ENCODE results near the gene PDLIM7.

Gene PDLIM7

DNA sequence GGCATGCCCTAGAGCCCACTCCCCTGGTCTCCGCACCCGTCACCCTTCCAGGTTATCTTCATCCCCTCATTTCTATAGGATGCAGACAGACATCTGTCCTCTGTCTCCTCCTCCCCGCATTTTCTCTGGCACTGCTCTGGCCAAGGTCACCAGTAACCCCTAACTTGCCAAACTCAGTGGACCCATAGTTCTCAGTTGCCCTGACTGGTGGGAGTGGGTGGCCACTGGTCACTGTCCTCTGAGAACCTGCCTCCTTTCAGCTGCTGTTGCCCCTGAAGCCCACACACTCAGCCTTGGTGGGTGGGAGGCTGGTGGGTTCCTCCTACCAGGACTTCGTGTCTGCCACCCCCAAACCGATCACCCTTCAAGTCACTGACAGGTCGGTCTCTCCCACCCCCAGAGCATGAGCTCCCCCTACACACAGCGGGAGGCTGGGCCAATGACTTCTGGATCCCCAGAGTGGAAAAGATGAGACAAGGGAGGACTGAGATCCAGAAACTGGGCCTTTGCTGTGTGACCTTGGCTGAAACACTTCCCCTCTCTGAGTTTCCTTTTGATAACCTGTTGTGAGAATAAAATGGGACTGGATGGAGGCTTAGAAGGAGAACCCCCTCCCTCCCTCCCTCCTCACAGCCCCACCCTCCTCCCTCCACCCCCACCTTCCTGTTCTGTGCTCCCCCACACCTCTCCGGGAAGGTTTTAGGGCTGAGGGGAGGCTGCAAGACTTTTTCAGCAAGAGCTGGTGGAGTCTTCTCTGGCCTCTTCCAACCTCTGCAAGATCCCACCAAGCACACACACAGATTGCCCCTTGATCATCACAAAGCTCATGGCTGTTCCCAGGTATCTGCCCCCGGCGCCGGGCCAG lies 21.6 kb downstream of the PDLIM7 start:
- no peak for DNase-seq (ENCODE audit: low read depth in 2 of 2, low spot score in 1 of 2)

DNA sequence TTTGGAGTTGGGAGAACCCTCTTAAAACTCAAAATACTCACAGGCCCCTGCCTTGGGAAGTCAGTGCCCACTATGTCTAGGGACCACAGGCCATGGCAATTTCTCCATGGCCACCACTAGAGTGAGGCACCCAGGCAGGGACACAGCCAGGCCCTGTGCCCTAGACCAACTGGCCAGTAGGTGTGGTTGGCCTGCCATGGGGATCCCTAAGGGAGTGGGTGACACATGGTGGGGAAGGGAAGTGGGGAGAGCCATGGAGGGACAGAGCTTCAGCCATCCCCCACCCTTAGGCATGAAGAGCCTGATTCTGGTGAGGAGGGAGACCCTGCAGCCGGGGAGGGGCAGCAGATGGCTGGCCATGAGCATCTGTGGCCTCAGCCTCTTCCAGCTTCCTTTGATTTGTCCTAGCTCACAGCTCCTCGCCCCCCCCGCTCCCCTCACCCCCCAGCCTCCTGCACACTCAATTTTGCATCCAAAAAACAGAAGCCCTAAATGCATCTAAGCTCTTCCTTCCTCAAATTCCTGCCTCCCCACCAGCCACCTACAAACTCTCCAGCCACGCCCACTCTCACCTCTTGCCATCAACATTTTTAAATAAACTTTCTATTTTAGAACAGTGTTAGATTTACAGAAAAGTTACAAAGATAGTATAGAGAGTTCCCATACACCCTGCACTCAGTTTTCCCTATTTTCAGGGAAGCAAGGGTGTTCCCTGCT lies 22.4 kb downstream of the PDLIM7 start:
- no peak for DNase-seq (ENCODE audit: low read depth in 2 of 2, low spot score in 1 of 2)

DNA sequence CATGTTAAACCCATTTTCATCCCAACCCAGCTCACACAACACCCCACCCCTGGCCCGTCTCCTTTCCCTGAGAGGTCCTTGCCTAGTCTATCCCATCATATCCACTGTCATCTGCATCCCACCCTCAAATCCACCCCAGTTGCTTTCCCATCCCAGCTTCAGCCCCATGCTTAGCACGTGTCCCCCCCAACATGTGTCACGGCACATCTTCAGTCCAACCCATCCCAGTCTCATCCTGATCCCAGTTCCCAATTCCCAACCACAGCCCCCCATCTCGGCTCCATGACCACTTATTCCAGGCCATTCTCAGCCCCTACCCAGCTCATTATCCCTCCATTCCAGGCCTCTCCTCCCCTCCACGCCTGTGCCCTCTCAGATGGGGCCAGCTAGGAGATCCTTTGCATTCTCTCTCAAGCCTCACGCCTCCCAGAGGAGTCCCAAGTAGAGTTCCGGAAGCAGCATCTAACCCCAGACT lies 23.4 kb downstream of the PDLIM7 start:
- DNase-seq (ENCODE audit: low read depth in 2 of 2, low spot score in 1 of 2), result no peak

DNA sequence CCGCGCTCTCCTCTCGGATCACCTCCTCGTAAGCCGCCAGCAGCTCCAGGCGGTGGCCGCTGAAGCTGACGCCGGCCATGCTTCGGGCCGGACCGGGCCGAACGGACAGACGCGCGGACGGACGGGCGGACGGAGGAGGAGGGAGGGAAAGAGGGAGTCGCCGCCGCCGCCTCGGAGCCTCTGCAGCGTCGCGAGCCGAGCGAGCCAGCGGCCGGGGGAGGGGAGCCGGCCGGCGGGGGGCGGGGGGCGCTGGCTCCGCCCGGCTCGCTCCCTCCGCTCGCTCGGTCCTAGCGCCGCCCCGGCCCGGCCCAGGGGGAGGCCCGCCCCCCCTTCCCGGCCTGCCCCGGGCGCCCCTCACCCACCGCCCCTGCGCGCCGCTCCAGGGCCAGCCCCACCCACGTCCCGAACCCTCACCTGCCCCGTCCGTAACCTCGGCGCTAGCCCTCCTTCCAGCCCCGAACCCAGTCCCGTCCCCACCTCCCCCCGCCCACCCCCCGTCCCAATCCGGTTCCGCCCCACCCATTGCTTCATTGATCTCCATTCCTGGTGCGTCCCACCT lies 23.9 kb downstream of the PDLIM7 start, which contains the start of gene DBN1:
Gene DBN1 (minus strand): TSS at position 192 of the 559 bp plus-strand sequence. CDS start 113 bp downstream, at position 79.
- no peak for DNase-seq (ENCODE audit: low read depth in 2 of 2, low spot score in 1 of 2)

DNA sequence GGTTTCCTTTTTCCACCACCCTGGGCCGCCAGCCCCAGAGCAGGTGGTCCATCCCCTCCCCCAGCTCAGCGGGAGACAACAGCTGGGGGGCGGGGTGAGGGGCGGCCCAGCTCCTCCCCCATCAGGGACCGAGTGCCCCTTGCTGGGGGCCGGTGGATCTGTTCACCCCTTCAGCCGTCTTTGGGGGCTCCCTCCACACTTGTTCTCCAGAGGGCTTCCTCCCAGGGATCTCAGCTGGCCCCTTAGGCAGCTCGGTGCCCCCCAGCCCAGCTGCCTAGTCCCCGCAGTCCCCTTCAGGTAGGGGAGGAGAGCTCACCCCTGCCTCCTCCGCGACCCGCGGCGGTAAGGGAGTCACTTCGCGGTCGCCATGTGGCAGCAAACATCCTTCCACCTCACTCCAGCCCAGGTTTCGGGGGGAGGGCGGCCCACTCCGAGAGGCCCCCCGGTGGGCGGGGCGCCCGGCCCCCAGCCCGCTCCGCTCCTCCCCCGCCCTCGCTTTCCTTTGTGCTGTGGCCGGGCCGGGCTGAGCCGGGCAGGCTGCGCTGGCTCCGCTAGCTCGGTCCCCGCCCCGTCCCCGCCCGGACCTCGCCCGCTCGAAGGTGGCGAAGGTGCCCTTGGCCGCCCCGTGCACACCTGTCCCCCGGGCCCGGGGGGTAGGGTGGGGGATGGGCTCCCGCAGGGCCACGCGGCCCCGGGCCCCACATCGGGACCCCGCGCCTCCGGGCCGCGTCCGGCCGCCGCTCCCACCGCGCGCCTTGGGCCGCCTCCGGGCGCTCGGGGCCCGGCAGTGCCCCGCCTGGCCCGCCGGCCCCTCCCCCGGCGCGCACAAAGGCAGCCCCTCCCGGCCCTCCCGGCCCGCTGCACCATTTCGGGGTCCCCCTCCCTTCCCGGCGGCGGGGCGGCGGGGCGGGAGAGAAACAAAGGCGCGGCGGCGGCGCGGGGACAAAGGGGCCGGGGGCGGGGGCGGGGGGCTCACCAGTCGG lies 24.7 kb downstream of the PDLIM7 start:
- peak in 1 of 2 donors; percentile 34 for DNase-seq (ENCODE audit: low read depth in 2 of 2, low spot score in 1 of 2)

DNA sequence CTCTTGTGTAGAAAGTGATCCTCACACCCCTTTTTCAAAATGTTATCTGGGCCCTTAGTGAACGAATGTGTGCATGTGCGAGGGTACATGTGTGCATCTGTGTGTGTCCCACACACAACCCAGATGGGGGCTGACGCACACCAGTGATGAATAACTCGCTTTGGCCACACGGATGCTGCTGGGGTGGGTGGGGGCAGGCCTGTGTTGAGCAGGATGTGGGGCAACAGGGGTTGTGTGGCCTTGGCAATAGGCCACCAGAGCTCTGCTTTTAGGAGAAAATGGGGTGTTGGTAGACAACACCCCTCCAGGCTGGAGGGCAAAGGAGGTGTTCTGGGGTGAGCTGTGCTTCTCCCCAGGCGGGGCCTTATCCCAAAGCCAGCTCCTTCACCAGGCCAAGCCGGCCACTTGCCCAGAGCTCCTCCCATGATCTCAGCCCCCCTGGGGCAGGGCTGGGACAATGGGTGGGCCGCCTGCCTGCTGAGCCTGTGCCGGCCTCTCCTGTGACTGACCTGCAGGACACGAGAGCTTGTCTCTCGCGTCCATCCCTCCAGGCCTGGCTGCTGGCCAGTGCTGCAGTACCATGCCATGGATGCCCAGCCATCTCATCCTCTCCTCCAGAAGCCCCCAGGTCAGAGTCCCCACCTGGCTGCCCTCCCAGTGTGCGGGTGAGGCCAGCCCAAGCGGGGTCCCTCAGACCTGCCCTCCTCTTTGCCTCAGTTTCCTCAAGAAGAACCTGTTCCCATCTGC lies 25.6 kb downstream of the PDLIM7 start:
- DNase-seq (ENCODE audit: low read depth in 2 of 2, low spot score in 1 of 2), result no peak

DNA sequence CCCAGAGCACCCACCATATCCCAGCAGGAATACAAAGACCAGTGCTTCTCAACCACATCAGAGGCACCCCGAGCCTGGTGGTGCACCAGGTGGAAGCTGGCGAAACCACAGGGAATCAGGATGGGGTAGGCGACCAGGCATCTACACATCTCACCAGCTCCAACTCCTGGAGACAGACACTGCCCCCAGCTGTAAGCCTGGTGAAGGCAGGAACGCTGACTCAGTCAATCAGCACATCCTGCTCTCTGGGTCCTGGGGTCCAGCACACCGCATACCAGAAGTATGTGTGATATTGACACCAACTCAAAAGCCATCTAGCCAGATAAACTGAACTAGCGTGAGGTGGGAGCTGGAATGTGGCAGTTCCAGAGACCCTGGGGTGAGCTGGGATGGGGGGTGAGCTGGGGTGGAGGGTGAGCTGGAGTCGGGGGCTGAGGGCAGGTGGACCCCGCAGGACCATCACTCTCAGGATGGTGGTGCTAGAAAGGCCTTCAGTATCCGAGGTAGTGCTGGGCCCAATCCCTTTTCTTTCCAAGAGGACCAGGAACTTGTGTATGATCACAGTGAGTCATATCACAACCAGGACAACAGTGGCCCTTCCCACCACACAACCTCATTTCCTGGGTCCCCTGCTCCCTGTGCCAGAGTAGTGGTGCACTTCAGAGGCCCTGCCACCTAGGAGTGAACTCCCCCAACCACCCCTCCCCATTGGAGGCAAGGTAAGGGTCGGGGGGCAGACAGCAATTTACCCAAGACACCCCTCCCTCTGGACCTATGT lies 26.5 kb downstream of the PDLIM7 start:
- no peak for DNase-seq (ENCODE audit: low read depth in 2 of 2, low spot score in 1 of 2)

DNA sequence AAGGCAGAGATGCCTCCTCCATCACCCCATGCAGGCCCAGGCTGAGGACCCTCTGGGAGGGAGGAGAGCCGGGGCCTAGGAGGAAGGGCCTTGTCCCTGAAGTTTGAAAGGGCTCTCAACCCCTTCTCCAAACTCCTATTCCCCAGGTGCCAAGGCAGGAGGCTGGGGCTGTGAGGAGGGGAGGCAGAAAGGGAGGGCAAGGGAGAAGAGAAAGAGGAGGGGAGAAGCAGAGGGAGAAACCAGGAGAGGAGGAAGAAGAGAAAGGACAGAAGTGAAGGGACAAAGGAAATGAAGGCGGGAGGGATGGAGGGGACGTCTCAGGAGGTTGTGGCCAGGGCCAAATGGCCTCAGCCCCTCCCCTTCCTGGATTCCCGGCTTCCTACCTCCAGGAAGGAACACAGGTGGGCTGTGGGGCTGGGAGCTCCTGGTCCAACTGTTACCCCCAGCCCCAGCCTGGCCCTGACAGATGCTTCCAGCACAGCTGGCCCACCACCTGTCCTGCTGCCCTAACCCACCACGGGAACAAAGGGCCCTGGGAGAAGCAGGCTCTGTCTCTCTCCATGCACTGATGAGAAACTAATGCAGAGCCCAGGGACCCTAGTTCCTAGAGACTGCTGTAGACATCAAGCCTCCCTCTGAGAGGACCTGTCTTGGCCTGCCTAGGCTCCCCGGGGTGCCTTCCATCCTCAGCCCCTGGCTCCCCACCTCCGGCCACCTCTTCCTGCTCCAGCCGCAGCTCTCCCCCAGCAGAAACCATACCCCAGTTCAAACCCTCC lies 27.5 kb downstream of the PDLIM7 start:
- DNase-seq (ENCODE audit: low read depth in 2 of 2, low spot score in 1 of 2), result no peak

DNA sequence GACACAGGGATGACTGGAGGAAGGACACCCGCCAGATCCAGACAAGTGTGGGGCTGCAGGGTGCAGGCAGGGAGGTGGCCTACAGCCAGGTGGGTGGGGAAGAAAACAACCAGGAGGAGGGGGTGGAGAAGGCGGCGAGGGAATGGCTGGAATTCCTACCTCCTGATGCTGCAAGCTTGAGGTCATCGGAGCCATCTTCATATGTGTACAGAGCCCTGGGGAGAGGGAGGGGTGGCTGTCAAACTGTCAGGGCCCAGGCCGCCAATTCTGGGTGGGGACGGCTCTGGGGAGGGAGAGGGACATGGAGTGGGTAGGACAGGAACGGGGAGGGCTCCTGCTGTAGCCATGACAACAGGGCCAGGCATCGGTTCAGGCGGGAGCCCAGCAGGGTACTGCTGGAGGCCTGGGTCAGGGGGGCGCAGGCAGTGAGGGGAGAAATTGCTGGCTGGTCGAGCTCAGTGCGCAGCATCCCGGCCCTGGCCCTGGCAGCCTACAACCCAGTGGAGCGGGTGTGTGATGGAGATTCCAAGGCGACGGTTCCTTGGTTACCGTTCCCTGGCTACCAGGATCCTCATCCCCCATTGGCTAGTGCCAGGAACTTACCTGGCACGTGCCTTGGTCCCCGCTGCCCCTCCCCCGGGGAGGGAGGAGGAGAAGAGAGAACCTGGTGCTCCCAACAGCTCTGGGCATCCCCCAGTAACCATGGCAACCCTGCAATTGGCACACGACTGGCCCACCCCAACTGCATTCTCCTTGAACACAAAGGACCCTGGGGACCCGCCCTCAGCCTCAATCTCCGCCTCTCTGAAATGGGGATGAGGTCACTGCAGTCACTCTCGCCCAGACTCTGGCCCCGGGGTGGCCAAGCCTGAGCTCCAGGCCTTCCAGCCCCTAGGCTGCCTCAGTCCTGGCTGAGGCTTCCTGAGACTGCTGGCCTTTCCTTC lies 28.4 kb downstream of the PDLIM7 start:
- no peak for DNase-seq (ENCODE audit: low read depth in 2 of 2, low spot score in 1 of 2)

DNA sequence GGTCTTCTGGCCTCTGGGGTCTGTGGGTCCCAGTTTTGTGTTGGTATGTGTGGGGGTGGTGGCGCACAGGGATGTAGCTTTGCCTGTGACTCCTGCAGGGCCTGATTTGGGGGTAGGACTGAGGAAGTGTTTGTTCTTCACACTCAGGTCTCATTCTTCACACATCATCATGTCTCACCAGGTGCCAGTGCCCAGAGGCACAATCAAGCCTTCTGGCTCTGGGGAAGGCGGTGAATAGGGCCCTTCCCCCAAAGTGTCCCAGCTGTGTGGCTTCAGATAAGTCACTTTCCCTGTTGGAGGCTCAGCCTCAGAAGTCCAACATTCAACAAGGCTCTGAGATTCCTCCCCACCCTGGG lies 29.1 kb downstream of the PDLIM7 start:
- DNase-seq (ENCODE audit: low read depth in 2 of 2, low spot score in 1 of 2), result no peak

DNA sequence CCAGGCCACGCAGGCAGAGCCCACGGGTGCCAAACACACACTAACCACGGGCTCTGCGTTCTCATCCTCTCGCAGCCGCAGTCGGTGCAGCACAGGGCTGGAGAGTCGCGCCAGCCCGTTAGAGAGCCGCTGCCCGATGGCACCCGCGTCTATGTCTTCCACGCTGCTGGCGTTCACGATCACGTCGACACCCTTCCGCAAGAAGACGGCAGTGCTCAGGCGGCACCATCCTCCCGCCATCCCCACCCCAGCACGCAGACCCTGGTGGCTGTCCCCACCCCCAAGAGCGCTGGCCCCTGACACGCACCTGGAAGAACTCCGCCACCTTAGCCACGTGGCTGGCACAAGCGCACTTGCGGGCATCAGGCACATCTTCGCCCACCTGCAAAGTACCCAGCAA lies 30.0 kb downstream of the PDLIM7 start:
- no peak for DNase-seq (ENCODE audit: low read depth in 2 of 2, low spot score in 1 of 2)

DNA sequence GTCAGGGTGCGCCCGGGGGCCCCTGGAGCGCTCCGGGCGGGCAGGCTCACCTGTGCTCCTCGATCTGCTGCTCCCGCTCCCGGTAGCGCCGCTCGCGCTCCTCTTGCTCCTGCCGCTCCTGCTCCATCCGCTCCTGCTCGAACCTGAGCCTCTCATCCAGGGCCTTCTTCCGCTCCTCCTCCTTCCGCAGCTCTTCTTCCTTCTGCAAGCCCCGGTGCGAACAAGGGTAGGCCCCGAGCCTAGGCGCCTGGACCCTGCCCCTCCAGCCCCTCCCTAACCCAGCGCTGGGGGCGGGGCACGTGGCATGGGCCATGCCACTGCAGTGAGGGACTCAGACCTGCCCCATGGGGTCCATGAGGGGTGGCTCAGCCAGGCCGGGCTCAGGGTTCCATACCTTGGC lies 30.5 kb downstream of the PDLIM7 start:
- no peak for DNase-seq (ENCODE audit: low read depth in 2 of 2, low spot score in 1 of 2)

DNA sequence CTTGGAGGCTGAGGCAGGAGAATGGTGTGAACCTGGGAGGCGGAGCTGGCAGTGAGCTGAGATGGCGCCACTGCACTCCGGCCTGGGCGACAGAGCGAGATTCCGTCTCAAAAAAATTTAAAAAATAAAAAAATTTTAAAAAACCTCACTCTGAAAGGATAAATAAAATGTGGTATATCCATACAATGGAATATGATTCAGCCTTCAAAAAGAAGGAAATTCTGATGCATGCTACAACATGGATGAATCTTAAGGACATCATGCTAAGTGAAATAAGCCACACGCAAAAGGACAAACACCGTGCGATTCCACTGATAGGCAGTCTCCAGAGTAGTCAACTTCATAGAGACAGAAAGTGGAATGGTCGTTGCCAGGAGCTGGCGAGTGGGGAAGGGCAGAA lies 32.4 kb downstream of the PDLIM7 start:
- DNase-seq (ENCODE audit: low read depth in 2 of 2, low spot score in 1 of 2), result no peak

DNA sequence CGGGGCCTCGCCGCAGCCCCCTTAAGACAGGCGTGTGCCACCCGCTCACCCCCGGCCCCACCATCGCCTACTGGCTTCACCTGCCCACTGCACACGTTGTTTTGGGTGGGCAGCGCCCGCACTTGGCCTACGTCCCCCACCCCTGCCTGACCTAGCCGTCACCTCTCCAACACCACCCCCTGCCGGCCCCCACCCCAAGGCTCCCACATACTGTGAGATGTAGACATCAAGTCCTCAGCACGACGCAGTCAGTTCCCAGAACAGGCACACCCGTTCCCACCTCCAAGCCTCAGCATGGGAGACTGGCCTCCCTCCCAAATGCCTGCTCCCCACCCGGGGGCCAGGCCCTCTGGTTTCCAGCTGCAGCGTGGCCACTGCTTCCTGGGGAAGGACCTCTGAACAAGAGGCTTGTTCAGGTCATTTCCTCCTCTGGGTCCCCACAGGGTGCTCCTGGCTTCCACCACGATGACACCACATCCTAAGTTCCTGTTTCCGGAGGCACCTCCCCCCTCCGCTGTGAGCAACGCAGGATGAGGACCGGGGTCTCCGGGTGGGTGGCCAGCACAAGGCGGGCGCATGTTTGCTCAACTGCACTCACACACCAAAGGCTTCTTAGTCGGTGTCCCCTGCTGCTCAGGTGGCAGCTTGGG lies 35.3 kb downstream of the PDLIM7 start:
- DNase-seq (ENCODE audit: low read depth in 2 of 2, low spot score in 1 of 2), result no peak

DNA sequence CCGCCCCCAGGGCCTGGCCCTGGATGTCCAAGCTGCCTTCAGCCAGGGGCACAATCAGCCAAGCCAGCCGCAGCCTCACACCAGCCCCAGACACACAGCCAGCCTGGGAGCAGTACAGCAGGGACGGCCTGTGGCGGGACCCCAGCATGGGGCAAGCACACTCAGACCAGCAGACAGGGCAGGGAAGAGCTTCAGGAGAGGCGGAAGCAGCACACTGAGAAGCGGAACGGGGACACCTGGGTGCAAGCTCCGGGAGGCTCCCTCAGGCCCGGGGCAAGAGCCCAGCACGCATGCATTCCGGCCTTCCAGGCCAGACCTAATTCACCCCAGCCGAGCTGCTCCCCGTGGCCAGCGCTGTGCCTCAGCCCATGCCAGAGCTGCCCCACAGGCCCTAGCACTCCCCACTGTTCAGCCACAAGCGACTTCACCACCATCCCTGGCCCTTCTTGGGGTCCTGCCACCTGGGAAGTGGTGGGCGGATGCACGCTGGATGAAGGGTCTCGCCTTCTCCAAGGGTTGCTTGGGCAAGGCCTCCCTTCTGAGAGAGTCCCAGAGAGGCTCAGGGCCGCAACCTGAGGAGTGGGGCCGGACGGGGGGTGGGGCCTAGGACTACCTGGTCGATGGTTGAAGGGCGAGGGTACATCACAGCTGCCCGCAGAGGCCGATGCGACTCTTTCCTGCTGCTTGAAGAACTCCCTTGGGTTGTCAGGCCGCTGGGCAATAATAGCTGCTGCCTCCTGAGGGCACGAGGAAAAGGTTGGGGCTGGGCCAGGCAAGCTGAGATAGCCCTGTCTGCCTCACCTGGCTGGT lies 37.4 kb downstream of the PDLIM7 start:
- DNase-seq (ENCODE audit: low read depth in 2 of 2, low spot score in 1 of 2), result no peak

DNA sequence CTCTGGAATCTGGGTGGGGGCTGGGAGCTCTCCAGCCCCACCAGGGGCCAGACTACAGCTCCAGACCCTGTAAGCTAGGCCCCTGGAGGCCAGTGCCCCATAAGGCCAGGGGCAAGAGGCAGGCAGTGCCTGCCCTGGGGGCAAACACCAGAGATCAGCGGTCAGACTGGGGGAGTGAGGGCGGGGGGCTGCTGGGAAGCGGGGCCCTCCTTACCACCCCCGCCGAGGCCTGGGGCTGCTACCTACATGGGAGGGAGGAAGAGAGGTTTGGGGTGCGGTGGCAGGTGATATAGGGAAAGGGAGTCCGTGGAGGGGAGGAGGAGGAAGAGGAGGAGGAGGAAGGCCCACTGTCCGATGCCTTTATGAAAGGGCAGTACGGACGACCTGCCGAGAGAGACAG lies 38.0 kb downstream of the PDLIM7 start:
- no peak for DNase-seq (ENCODE audit: low read depth in 2 of 2, low spot score in 1 of 2)
